IPS-18c (cell line): ENCODE data around the gene NAV3.

Source experiments
- H3K4me3 ChIP-seq: 2 replicates; pipeline ENCODE4 v1.7.0; 2013; ENCODE audit warnings: low read depth, mild to moderate bottlenecking, low read length, moderate library complexity; ENCODE audit not compliant: insufficient read depth
- H3K9me3 ChIP-seq: one replicate; pipeline ENCODE4 v1.6.1; 2013; ENCODE audit warnings: mild to moderate bottlenecking, low read length, moderate library complexity; ENCODE audit not compliant: control insufficient read depth, insufficient read depth

NAV3 gene

GRCh38 chr12:77995436-77996167 lies 164.9 kb downstream of the NAV3 start:
- Histone ChIP-seq H3K4me3 (no peak overlapping the region), H3K9me3 (no peaks in the 10 kb centered on the region)

GRCh38 chr12:77996670-77997069 lies 166.0 kb downstream of the NAV3 start:
- no peaks in the 10 kb centered on the region for H3K9me3 ChIP-seq
- no peak overlapping the region for H3K4me3 ChIP-seq

- H3K9me3 ChIP-seq = no peaks in the 10 kb centered on the region
Measured at GRCh38 chr12:77998236-77998786, 167.6 kb downstream of the NAV3 start.

GRCh38 chr12:77999074-77999715 lies 168.5 kb downstream of the NAV3 start:
- no peaks in the 10 kb centered on the region for H3K9me3 ChIP-seq
- H3K4me3 ChIP-seq = no peak overlapping the region

More at GRCh38 chr12:77998236-77998786, 167.6 kb downstream of the NAV3 start:
- H3K4me3 ChIP-seq = no peak overlapping the region

GRCh38 chr12:78002878-78003277 lies 172.2 kb downstream of the NAV3 start:
- no peak overlapping the region for H3K4me3 ChIP-seq
- H3K9me3 ChIP-seq = no peaks in the 10 kb centered on the region

- Histone ChIP-seq H3K9me3 (no peaks in the 10 kb centered on the region), H3K4me3 (no peak overlapping the region)
Measured at GRCh38 chr12:78004249-78005093, 173.8 kb downstream of the NAV3 start.

- H3K9me3 ChIP-seq = no peaks in the 10 kb centered on the region
- H3K4me3 ChIP-seq = no peak overlapping the region
Measured at GRCh38 chr12:78005094-78005492, 174.4 kb downstream of the NAV3 start.

GRCh38 chr12:78007173-78007572 lies 176.5 kb downstream of the NAV3 start:
- no peak overlapping the region for H3K4me3 ChIP-seq

GRCh38 chr12:78009031-78009430 lies 178.3 kb downstream of the NAV3 start:
- no peak overlapping the region for H3K4me3 ChIP-seq

More at GRCh38 chr12:78007173-78007572, 176.5 kb downstream of the NAV3 start:
- no peaks in the 10 kb centered on the region for H3K9me3 ChIP-seq

GRCh38 chr12:78018171-78018910 lies 187.6 kb downstream of the NAV3 start:
- Histone ChIP-seq H3K9me3 (no peaks in the 10 kb centered on the region), H3K4me3 (no peak overlapping the region)

More at GRCh38 chr12:78009031-78009430, 178.3 kb downstream of the NAV3 start:
- H3K9me3 ChIP-seq = no peaks in the 10 kb centered on the region

GRCh38 chr12:78018939-78019338 lies 188.2 kb downstream of the NAV3 start:
- H3K4me3 ChIP-seq = no peak overlapping the region
- no peaks in the 10 kb centered on the region for H3K9me3 ChIP-seq

GRCh38 chr12:78028426-78028825 lies 197.7 kb downstream of the NAV3 start:
- Histone ChIP-seq H3K9me3 (no peaks in the 10 kb centered on the region), H3K4me3 (no peak overlapping the region)

GRCh38 chr12:78034025-78034424 lies 203.3 kb downstream of the NAV3 start:
- H3K4me3 ChIP-seq = no peak overlapping the region
- H3K9me3 ChIP-seq = no peaks in the 10 kb centered on the region

GRCh38 chr12:78035901-78036606 lies 205.4 kb downstream of the NAV3 start:
- H3K4me3 ChIP-seq = no peak overlapping the region
- H3K9me3 ChIP-seq = no peaks in the 10 kb centered on the region

- H3K4me3 ChIP-seq = no peak overlapping the region
- H3K9me3 ChIP-seq = no peaks in the 10 kb centered on the region
Measured at GRCh38 chr12:78036874-78037273, 206.2 kb downstream of the NAV3 start.

GRCh38 chr12:78037707-78038106 lies 207.0 kb downstream of the NAV3 start:
- no peak overlapping the region for H3K4me3 ChIP-seq
- no peaks in the 10 kb centered on the region for H3K9me3 ChIP-seq
